SK-N-MC (cell line): ENCODE results near the gene KLB.

Experiments used
- EZH2 ChIP-seq: fragments of 200-600 bp; sonication (generic); IDR thresholded peaks from one replicate; pipeline ENCODE4 v1.6.1; 2017; ENCODE audit warnings: antibody characterized with exemption
- POLR2AphosphoS5 ChIP-seq: IDR thresholded peaks from 2 replicates; pipeline ENCODE4 v1.6.1; 2012; ENCODE audit warnings: mild to moderate bottlenecking, low read depth, low read length, borderline replicate concordance

DNA sequence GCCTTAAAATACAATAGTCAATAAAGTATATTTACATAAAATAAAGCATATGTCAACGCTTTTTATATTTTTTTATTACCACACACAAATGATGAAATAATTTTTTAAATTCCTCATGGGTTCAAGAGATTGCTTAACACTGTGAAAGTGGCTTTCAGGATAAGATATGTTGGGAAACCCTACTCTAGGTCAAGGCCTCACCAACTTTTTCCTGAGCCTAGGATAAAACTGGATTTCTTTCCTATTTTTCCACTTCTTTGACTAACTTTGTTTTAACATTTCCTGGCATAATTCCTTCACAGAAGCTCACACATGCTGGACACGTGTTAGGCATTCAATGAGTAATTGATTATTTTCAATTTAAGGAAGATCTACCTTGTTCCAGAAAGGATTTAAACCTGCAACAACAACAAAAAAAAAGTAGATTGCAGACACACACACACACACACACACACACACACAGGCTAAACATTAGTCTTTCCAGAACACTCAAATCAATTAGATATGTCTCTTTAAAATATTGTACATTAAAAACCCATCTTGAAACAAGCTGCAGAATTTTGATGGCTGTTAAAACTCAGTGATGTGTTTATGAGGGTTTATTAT lies 9.1 kb downstream of the KLB start:
- TF ChIP-seq POLR2AphosphoS5 (no peak), EZH2 (no peak)
